Transverse colon (tissue), 4 donors: ENCODE measurements around the gene SYAP1. TPM values are rescaled to one million over a fixed set of nuclear protein-coding genes. Genes with fewer than 3 reads are reported as not detected.

Experiments used
- DNase-seq: peaks from one replicate; pipeline ENCODE4 v3.0.0-alpha.2; 2019
- H3K27ac ChIP-seq, 4 donors: fragments of 200-600 bp; sonication (generic); 2 replicates each; pipeline ENCODE4 v1.5.1; 2016 to 2018; ENCODE audit warnings: inconsistent platforms in 4 of 4
- H3K27me3 ChIP-seq: fragments of 200-600 bp; sonication (generic); 2 replicates; pipeline ENCODE4 v1.5.1; 2017; ENCODE audit warnings: inconsistent platforms
- H3K36me3 ChIP-seq, 4 donors: fragments of 200-600 bp; sonication (generic); 2 replicates each; pipeline ENCODE4 v1.5.1; 2017 to 2019; ENCODE audit warnings: inconsistent platforms in 4 of 4
- H3K4me1 ChIP-seq, 4 donors: fragments of 200-600 bp; sonication (generic); 2 replicates each; pipeline ENCODE4 v1.5.1; 2017 to 2020; ENCODE audit warnings: inconsistent platforms in 4 of 4
- H3K4me3 ChIP-seq, 4 donors: fragments of 200-600 bp; sonication (generic); 1 replicate in 1 of 4; 2 replicates in 3 of 4; pipeline versions ENCODE4 v1.5.1 to v1.6.1; 2017 to 2019; ENCODE audit warnings: inconsistent platforms in 4 of 4
- H3K9me3 ChIP-seq, 2 donors: fragments of 200-600 bp; sonication (generic); 2 replicates each; pipeline ENCODE4 v1.5.1; 2017 to 2019; ENCODE audit warnings: inconsistent platforms in 2 of 2
- CTCF ChIP-seq, 5 experiments: fragments of 200-600 bp in 3 of 5; fragments of 450-650 bp in 2 of 5; sonication (generic) in 3 of 5; IDR thresholded peaks; 1 replicate in 2 of 5; 2 replicates in 3 of 5; pipeline ENCODE4 v1.5.1; 2016 to 2017; ENCODE audit warnings: antibody characterized with exemption in 5 of 5, inconsistent platforms in 3 of 5, mild to moderate bottlenecking in 2 of 5, moderate library complexity in 1 of 5
- EP300 ChIP-seq: sonication (generic); formaldehyde crosslinking; IDR thresholded peaks from one replicate; pipeline ENCODE4 v1.6.1; 2017; ENCODE audit warnings: antibody characterized with exemption, low read depth
- POLR2A ChIP-seq: fragments of 450-650 bp; IDR thresholded peaks from one replicate; pipeline ENCODE4 v1.6.1; 2016; ENCODE audit warnings: antibody characterized with exemption, mild to moderate bottlenecking, moderate library complexity
- POLR2AphosphoS5 ChIP-seq, 3 donors: sonication (generic); formaldehyde crosslinking; IDR thresholded peaks; one replicate each; pipeline ENCODE4 v1.6.1; 2016; ENCODE audit warnings: antibody characterized with exemption in 3 of 3
- WGBS, 2 donors: methylation state at CpG; one replicate each; pipeline ENCODE4 v1.1.5; 2018; ENCODE audit warnings: low coverage in 1 of 2; 5-methylcytosine and 5-hydroxymethylcytosine counted together
- in situ Hi-C, 4 donors: fragments of 200-750 bp; cut with MboI; loops; one replicate each; pipeline versions ENCODE4 v1.15.0 to v1.15.1; 2017; ENCODE audit warnings: low sequenced_read_pairs in 3 of 4, low pct_ligation_motif_present in 1 of 4, low pct_unique_long_range_greater_than_20kb in 1 of 4
- intact Hi-C: fragments of 100-400 bp; cut with DNase I; formaldehyde crosslinking; loops from one replicate; pipeline ENCODE4 v1.15.1; 2023; ENCODE audit warnings: low total_unique reads
- total RNA-seq, 4 donors: library from RNA; depleted of rRNA; stranded (reverse); fragments of >200 nt; gene quantifications; one replicate each; pipeline ENCODE4 v1.1.0, GENCODE V29; 2016

SYAP1 gene
- total RNA-seq, 4 donors from 2014 or later = 25.3 to 34.1 (median 31.9) TPM

DNA sequence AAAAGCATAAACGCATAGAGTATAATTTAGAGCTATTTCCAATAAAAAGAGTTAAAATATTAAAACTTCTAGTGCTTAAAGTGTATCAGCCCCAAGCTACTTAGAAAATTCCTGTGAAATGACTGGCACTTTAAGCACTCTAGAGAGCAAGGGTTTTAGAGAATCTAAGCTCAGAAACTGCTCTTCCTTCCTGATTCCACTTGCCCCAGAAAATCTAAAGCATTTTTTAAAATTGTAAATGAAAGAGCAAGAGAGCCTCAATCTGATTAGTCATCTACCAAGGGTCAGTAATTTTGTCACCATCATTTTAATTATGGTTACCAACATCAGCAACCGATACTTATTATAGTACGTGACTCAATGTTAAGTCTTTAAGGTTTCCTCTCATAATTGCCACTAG lies 31.9 kb upstream of the SYAP1 start:
- intact Hi-C loops = no loop called here
- Histone ChIP-seq H3K4me3 (no peak overlapping the region), H3K36me3 (no peaks in the 10 kb centered on the region), H3K4me1 (no peaks in the 10 kb centered on the region), H3K9me3 (no peaks in the 10 kb centered on the region), H3K27ac (no peak overlapping the region), H3K27me3 (no peaks in the 10 kb centered on the region)
- no peak for TF ChIP-seq CTCF (IDR thresholded peaks at IDR 0.05)
- no peak for TF ChIP-seq EP300
- no peak for TF ChIP-seq POLR2A
- no peak for TF ChIP-seq POLR2AphosphoS5 (IDR thresholded peaks at IDR 0.05)
- no peak for DNase-seq
- in situ Hi-C loops = loop anchor here in 3 of 4 donors (25.0 kb wide), 2 partner anchors 250 to 1000 kb away; no protein-coding TSS in a partner anchor
- WGBS, 2 donors = 92% methylated on average over 3 of the region's 3 CpGs; no CpG with 5 or more reads in 1 of the 2 donors

DNA sequence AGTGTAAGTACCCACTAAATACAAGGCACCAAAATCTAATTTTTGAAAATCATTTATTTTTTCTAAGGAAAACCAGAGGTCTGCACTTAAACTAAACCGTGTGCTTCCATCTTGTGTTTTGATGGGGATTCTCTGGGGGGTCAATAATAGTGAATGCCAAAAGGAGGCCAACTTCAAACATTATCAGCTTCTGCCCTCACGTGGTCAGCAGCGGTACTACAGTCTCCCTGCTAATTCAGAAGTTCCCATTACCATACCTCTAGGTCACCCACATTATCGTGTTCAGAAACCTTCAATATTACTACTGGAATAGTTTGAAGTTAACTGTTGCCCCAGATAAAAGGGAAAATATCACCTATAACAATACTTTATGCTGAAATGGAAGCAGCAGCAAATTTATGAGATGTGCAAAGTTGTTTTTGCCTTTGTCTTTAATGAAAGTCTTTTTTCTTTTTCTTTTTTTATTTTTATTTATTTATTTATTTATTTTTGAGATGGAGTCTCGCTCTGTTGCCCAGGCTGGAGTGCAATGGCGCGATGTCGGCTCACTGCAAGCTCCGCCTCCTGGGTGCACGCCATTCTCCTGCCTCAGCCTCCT lies 24.2 kb upstream of the SYAP1 start:
- TF ChIP-seq CTCF (IDR thresholded peaks at IDR 0.05) = peak; percentile 66 to 90 (median 72)
- TF ChIP-seq EP300 = no peak
- H3K4me1 ChIP-seq = no peaks in the 10 kb centered on the region
- H3K4me3 ChIP-seq = no peak overlapping the region
- DNase-seq = peak; percentile 65
- no peaks in the 10 kb centered on the region for H3K9me3 ChIP-seq
- 20 to 47% methylated on average over 5 to 10 of the region's 10 CpGs for WGBS, 2 donors
- no peaks in the 10 kb centered on the region for H3K27me3 ChIP-seq
- no peak overlapping the region for H3K27ac ChIP-seq
- in situ Hi-C loops (loop anchor here in 3 of 4 donors (25.0 kb wide), 2 partner anchors 258 to 1008 kb away; no protein-coding TSS in a partner anchor), intact Hi-C loops (no loop called here)
- no peaks in the 10 kb centered on the region for H3K36me3 ChIP-seq

- H3K4me1 ChIP-seq = no peaks in the 10 kb centered on the region
- WGBS, 2 donors = 63% methylated on average over 3 of the region's 3 CpGs; no CpG with 5 or more reads in 1 of the 2 donors
- intact Hi-C loops (no loop called here), in situ Hi-C loops (loop anchor here in 3 of 4 donors (25.0 kb wide), 2 partner anchors 260 to 1010 kb away; no protein-coding TSS in a partner anchor)
- no peak overlapping the region for H3K27ac ChIP-seq
- no peak for TF ChIP-seq POLR2AphosphoS5 (IDR thresholded peaks at IDR 0.05)
- no peak for TF ChIP-seq EP300
- TF ChIP-seq CTCF (IDR thresholded peaks at IDR 0.05) = no peak
- no peak for TF ChIP-seq POLR2A
- no peaks in the 10 kb centered on the region for H3K36me3 ChIP-seq
- DNase-seq = no peak
- no peaks in the 10 kb centered on the region for H3K9me3 ChIP-seq
- no peak overlapping the region for H3K4me3 ChIP-seq
- H3K27me3 ChIP-seq = no peaks in the 10 kb centered on the region
Measured at GRCh38 chrX:16696956-16697355, 22.5 kb upstream of the SYAP1 start.

- intact Hi-C loops = no loop called here
- WGBS, 2 donors = 56 to 58% methylated on average over 5 to 6 of the region's 6 CpGs
- in situ Hi-C loops = loop anchor here in 3 of 4 donors (25.0 kb wide), 2 partner anchors 262 to 1012 kb away; no protein-coding TSS in a partner anchor
- no peak for DNase-seq
- H3K4me1 ChIP-seq = no peaks in the 10 kb centered on the region
- no peaks in the 10 kb centered on the region for H3K9me3 ChIP-seq
- no peaks in the 10 kb centered on the region for H3K27me3 ChIP-seq
- H3K4me3 ChIP-seq = no peak overlapping the region
- H3K36me3 ChIP-seq = no peaks in the 10 kb centered on the region
- no peak overlapping the region for H3K27ac ChIP-seq
- TF ChIP-seq POLR2AphosphoS5 (IDR thresholded peaks at IDR 0.05) (no peak), POLR2A (no peak)
Measured at GRCh38 chrX:16699389-16699788, 20.0 kb upstream of the SYAP1 start.

- Histone ChIP-seq H3K9me3 (no peaks in the 10 kb centered on the region), H3K27ac (no peak overlapping the region), H3K4me3 (no peak overlapping the region), H3K27me3 (no peaks in the 10 kb centered on the region), H3K36me3 (no peaks in the 10 kb centered on the region), H3K4me1 (no peaks in the 10 kb centered on the region)
- in situ Hi-C loops (no loop called here), intact Hi-C loops (no loop called here)
- DNase-seq = no peak
- TF ChIP-seq CTCF (IDR thresholded peaks at IDR 0.05) = no peak
- no peak for TF ChIP-seq POLR2AphosphoS5 (IDR thresholded peaks at IDR 0.05)
- no peak for TF ChIP-seq POLR2A
- no peak for TF ChIP-seq EP300
- 73% methylated on average over 2 of the region's 2 CpGs; no CpG with 5 or more reads in 1 of the 2 donors for WGBS, 2 donors
Measured at GRCh38 chrX:16700734-16701133, 18.7 kb upstream of the SYAP1 start.
